GM12865 (cell line): ENCODE measurements around the gene SCN9A.

Source experiments
- DNase-seq: peaks from one replicate; pipeline ENCODE4 v3.0.0; 2010; ENCODE audit warnings: low read depth
- H3K4me3 ChIP-seq: 2 replicates; pipeline ENCODE4 v1.5.1; 2011; ENCODE audit warnings: mild to moderate bottlenecking, low read depth, low read length, control low read depth
- TF ChIP-seq, protein P1 (sequence below): IDR thresholded peaks from 2 replicates; pipeline ENCODE4 v1.5.1; 2011; ENCODE audit warnings: low read length, control low read depth, low read depth, inconsistent platforms; ENCODE audit not compliant: insufficient read depth; ENCODE audit errors: missing control alignments

Gene SCN9A

DNA sequence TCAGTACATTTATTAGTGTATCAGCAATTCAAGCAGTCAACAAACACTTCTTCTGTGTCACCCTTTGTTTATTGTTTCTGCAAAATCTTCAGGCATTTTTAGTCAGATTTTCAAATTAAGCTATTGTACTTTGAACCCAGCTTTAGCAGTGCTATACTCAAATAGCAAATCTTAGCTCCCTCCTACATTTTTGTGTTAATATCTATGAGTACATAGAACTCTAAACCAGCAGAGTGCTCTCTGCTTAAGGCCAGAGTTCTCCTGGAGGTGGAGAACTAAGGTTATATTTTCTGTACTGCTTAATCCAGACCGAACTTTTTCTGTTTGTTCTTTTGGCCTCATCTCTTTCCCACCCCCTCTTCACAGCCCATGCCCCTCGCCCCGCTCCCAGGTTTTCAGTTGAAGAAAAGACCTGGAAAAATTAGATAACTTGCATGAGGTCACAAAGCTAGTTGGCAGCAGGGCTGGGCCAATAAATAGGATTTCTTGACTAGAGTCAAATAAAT lies 218.7 kb downstream of the SCN9A start:
- TF ChIP-seq, protein P1, sequence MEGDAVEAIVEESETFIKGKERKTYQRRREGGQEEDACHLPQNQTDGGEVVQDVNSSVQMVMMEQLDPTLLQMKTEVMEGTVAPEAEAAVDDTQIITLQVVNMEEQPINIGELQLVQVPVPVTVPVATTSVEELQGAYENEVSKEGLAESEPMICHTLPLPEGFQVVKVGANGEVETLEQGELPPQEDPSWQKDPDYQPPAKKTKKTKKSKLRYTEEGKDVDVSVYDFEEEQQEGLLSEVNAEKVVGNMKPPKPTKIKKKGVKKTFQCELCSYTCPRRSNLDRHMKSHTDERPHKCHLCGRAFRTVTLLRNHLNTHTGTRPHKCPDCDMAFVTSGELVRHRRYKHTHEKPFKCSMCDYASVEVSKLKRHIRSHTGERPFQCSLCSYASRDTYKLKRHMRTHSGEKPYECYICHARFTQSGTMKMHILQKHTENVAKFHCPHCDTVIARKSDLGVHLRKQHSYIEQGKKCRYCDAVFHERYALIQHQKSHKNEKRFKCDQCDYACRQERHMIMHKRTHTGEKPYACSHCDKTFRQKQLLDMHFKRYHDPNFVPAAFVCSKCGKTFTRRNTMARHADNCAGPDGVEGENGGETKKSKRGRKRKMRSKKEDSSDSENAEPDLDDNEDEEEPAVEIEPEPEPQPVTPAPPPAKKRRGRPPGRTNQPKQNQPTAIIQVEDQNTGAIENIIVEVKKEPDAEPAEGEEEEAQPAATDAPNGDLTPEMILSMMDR, result no peak
- no peak overlapping the region for H3K4me3 ChIP-seq
- no peak for DNase-seq

DNA sequence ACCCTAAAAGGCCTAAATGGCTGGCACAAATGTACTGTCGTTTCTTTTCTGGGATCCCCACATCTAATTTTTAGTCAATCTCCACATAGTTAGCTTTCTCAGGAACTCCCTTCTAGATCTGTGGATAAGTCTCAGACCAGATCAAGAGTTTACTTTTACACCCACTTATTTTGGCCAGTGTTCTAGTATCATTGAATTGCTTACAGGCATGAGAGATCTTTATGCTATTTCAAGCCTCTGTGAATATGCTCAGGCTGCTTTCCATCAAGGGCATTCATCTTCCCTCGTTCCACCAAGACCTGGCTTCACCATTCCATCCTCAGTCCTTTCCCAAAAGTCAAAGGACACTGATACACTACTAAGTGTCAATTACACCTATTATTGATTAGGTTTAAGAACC lies 220.2 kb downstream of the SCN9A start:
- TF ChIP-seq, protein P1, result no peak
- no peak for DNase-seq
- H3K4me3 ChIP-seq, result no peak overlapping the region

DNA sequence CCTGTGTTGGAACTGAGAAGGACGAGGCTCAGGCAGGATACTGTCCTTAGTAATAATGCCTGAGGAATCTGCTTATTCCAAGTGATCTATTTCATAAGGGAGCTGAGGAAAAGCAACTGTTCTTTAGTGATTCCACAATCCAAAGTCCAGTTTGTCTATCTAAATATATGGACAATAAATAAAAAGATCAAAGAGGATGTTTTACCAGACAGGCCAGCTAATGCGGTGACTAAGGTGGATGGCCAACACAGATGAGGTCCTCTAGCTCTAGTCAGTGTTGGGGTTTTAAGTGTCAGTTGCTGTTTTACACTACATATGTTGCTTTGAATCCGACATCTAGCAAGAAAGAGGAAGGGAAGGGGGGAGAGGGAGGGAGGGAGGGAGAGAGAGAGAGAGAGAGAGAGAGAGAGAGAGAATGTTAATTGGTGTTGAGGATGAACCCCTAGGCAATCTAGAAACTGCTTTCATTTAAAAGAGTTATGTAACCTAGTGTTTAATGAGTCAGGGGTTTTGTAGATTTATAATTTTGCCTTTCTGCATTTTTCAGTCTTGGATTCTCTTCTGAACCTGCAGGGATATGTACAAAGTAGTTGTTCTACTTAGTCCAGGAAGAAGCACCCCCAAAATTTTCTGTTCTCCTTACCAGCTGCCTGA lies 220.9 kb downstream of the SCN9A start:
- DNase-seq, result no peak
- TF ChIP-seq, protein P1, result no peak
- no peak overlapping the region for H3K4me3 ChIP-seq

DNA sequence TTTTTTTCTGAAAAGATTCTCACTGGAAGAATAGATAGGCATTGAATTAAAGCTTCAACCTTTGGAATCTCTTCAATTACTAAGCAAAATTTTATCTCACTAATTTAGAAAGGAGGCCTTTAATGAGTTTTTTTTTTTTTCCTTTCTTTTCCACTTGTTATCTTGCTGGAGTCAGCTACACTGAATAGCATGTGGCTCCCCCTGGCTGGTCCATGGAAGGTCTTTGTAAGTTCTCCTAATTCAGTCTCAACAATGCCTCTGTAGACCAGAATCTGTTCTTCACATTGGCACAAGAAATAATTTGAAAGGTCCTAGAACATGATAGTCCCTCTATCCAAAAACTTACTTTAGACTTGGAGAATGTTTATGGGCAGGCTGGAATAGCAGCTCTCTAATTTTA lies 223.7 kb downstream of the SCN9A start:
- TF ChIP-seq, protein P1, result no peak
- DNase-seq, result no peak
- H3K4me3 ChIP-seq, result no peak overlapping the region

DNA sequence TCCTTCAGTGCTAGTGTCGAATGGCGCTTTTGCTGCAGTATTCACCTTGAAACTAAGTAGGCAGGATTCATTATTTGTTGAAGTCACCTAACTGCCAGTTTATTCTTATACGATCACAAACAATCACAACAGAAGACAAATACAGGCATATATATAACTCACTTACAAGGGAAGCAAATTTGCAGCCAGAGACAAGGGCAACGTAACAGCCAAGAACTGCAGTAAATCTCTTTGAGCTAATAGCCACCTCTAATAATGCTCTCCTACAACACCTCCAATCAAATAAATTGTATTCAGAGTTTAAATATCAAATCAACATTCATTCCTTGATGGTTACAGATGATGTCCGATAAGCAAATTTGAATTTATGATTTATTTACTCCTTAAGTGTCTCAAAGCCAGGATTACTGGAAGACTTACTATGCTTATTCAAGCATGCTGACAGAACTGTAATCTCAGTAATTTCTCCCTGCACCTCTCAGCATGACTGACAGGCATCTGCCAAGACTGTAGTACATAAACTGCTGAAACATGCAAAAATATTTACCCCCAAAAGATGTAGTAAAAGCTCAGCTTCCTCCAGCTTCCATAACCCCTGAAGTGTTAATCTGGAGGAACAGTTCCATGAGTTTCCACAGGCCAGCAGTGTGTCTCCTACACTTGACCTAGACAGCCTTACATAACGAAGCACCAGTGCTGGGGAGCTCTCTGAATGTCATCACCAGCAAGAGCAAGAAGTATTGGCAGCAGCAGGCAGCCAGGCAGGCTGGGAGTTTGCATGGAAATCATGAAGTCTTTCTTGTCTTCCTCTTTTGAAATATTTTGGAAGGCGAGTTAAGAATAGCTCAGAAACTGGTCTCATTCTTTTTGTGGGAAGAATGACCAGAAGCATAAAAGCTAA lies 227.0 kb downstream of the SCN9A start:
- DNase-seq, result no peak
- no peak overlapping the region for H3K4me3 ChIP-seq
- TF ChIP-seq, protein P1, result no peak

DNA sequence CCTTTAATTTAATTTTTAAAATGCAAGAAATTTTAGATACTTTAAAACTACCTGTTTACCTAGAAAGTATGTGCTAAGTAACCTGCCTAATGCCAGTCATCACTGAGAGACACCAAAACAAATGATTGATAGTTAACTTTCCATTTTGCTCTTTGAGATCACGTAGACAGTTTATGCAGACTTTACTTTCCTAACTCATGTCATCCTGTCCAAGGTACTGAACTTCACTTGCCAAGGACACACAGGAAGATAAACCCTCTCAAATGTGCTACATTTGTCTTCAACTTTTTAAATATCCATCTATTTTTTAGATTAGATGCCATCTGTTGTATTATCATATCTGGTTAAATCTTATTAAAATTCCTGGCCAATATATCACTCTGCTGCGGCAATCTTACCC lies 227.9 kb downstream of the SCN9A start:
- no peak for DNase-seq
- no peak overlapping the region for H3K4me3 ChIP-seq
- TF ChIP-seq, protein P1, result no peak
